Brain microvascular endothelial cell (primary cell): ENCODE data around the gene DTX1.
A peak's percentile ranks its signal among the peaks of the same experiment; 100 is the strongest.

Experiments
- DNase-seq: peaks from one replicate; pipeline ENCODE4 v3.0.0-alpha.2; 2020
- H3K27ac ChIP-seq: fragments of 250-450 bp; sonication (Bioruptor Pico); 2 replicates; pipeline ENCODE4 v1.5.1; 2020; ENCODE audit warnings: mild to moderate bottlenecking, moderate library complexity
- H3K27me3 ChIP-seq: fragments of 250-450 bp; sonication (Bioruptor Pico); replicated peaks from 2 replicates; pipeline ENCODE4 v1.5.1; 2020; ENCODE audit warnings: mild to moderate bottlenecking
- H3K36me3 ChIP-seq: fragments of 250-450 bp; sonication (Bioruptor Pico); replicated peaks from 2 replicates; pipeline ENCODE4 v1.5.1; 2020; ENCODE audit warnings: mild to moderate bottlenecking
- H3K4me3 ChIP-seq: 2 replicates; pipeline ENCODE4 v1.5.1; 2011; ENCODE audit warnings: low read depth, mild to moderate bottlenecking, control low read depth, low read length, moderate library complexity
- in situ Hi-C: cut with HindIII; loops from 2 replicates; pipeline ENCODE4 v1.10.0; 2017; ENCODE audit warnings: low sequenced_read_pairs, low pct_ligation_motif_present
- TF ChIP-seq, protein P1 (sequence below): IDR thresholded peaks from 2 replicates; pipeline ENCODE4 v1.5.1; 2011; ENCODE audit warnings: low read depth, mild to moderate bottlenecking, moderate library complexity, low read length, control low read depth, inconsistent platforms; ENCODE audit errors: missing control alignments

Gene DTX1

DNA sequence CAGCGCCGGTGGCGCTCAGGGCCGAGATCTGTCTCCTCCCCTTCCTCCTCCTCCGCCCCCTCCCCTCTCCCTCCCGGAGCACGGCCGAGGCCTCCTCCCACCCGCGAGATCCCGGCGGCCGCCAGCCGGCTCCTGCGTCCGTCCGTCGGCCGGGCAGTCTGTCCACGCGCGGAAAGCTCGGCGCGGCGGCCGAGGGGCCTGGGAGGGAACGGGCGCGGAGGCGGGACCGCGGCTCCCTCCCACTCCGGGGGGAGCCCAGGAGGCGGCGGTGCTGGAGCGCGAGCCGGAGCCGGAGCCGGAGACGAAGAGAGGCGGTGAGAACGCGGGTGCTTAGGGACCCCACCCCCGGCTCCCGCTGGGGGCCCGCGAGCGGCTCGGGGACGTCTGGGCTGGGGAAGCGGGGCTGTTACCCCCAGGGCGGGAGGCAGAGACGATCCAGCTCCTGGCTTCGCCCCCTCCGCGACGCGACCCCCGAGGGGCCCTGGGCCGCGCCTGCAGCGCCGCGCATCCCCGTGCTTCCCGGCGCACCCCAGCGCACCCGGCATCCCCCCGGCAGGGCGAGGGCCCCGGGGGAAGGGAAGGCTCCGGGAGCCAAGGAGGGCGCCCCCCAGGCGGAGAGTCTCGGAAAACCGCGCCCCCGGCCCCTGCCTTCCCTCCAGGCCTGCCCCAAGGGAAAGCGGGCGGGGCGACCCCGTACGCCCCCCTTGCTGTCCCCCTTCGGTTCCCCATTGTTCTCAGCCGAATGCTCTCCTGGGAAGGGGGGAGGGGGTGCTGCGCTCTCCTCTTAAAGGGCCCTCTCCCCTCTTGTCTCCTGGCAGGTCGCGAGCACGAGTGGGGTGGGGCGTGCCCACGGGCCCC, at the start of gene DTX1:
Gene DTX1, plus strand, starts transcription at position 100 of the 858 bp plus-strand sequence. CDS start 1,463 bp downstream, outside the sequence.
- in situ Hi-C loops, result no loop called here
- H3K4me3 ChIP-seq, result peak within 1 kb of the TSS; percentile 15
- peaks cover 54% of the 10 kb centered on the region for H3K27me3 ChIP-seq
- DNase-seq, result no peak
- TF ChIP-seq, protein P1, sequence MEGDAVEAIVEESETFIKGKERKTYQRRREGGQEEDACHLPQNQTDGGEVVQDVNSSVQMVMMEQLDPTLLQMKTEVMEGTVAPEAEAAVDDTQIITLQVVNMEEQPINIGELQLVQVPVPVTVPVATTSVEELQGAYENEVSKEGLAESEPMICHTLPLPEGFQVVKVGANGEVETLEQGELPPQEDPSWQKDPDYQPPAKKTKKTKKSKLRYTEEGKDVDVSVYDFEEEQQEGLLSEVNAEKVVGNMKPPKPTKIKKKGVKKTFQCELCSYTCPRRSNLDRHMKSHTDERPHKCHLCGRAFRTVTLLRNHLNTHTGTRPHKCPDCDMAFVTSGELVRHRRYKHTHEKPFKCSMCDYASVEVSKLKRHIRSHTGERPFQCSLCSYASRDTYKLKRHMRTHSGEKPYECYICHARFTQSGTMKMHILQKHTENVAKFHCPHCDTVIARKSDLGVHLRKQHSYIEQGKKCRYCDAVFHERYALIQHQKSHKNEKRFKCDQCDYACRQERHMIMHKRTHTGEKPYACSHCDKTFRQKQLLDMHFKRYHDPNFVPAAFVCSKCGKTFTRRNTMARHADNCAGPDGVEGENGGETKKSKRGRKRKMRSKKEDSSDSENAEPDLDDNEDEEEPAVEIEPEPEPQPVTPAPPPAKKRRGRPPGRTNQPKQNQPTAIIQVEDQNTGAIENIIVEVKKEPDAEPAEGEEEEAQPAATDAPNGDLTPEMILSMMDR, result no peak
- H3K27ac ChIP-seq, result no peak within 1 kb of the TSS
- no peaks in the 10 kb centered on the region for H3K36me3 ChIP-seq

DNA sequence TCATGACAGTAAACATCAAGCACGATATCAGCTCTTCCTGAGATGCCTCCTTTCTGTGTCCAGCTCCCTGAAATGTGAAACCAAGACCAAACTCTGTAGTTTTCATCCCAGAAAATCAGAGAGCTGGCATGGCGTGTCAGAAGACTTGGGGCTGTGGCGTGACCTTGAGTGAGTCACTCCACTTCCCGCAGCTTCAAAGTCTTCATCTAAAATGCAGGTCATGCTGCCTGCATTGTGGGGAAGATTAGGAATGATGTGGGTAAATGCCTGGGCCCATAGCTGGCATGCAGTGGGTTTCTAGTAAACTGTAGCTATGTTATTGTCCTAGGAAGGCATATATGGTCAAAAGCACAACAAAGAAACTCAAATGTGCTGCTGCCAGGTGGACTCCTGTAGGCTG, 49.4 kb upstream of the DTX1 start:
- peak; percentile 71 for DNase-seq
- H3K27ac ChIP-seq, result no peak overlapping the region
- no peak overlapping the region for H3K4me3 ChIP-seq
- in situ Hi-C loops, result no loop called here
- no peaks in the 10 kb centered on the region for H3K27me3 ChIP-seq
- TF ChIP-seq, protein P1, result no peak
- H3K36me3 ChIP-seq, result no peaks in the 10 kb centered on the region

DNA sequence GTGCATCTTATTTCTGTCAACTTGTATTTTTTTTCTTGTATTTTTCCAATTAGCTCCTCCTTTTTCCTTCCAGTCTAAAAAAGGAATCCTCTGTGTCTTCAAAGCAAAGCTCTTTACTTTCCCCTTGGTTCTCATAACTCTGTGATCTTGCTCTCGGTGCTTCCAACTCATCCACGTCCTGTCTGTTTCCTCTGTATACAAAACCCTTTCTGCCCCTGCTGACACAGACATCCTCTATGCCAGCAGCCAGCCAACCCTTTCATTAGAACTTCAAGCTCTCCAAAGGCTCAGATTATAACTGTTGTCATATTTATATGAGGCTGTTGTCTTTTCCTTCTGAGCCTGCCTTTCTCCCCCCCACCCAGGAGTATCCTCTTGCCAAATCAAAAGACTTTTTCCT, 45.8 kb upstream of the DTX1 start:
- TF ChIP-seq, protein P1, result no peak
- no peak overlapping the region for H3K27ac ChIP-seq
- no peak for DNase-seq
- no peaks in the 10 kb centered on the region for H3K36me3 ChIP-seq
- in situ Hi-C loops, result no loop called here
- H3K4me3 ChIP-seq, result no peak overlapping the region
- H3K27me3 ChIP-seq, result no peaks in the 10 kb centered on the region

DNA sequence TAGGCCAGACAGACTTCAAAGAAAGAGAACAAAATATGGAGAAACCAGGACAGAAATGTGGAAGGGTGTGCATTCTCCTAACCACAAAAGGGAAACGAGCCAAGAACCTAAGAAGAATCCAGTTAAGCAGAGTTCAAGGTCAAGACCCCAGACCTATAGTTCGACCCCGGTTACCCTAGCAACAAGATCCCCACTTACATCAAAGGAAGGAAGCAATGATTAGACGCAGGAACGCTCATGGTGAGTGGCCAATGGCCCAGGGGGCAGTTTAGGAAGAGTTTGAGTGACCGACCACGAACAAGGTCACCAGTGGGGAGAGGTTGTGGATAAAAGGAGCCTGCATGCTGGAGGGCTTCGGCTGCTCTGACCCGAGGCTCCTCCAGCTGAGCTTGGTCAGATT, 42.0 kb upstream of the DTX1 start:
- Histone ChIP-seq H3K36me3 (no peaks in the 10 kb centered on the region), H3K27me3 (no peaks in the 10 kb centered on the region), H3K27ac (no peak overlapping the region), H3K4me3 (no peak overlapping the region)
- no peak for DNase-seq
- TF ChIP-seq, protein P1, result no peak
- in situ Hi-C loops, result no loop called here

DNA sequence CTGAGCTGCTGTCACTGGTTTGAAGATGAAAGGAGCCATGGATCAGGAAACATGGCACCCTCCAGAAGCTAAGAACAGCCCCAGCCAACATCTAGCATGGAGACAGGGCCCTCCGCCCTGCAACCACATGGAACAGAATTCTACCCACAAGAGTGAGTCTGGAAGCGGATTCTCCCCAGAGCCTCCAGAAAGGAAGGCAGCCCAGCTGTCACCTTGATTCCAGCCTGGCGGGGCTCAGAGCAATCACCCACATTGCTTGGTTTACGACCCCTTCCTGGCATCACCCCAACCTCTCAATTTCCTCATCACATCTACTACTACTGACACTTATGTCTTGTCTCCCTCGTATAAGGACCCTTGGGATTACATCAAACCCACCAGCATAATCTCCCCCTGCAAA, 39.7 kb upstream of the DTX1 start:
- no peaks in the 10 kb centered on the region for H3K36me3 ChIP-seq
- in situ Hi-C loops, result no loop called here
- H3K27me3 ChIP-seq, result no peaks in the 10 kb centered on the region
- TF ChIP-seq, protein P1, result no peak
- no peak overlapping the region for H3K27ac ChIP-seq
- no peak overlapping the region for H3K4me3 ChIP-seq
- no peak for DNase-seq
